ENCODE data around the gene HEXB. TPM values are rescaled to one million over a fixed set of nuclear protein-coding genes. Genes with fewer than 3 reads are reported as not detected.

The HEXB gene
- total and polyA plus RNA-seq, 2 of the 8 experiments (the other 6 are each of a cell fraction or from before 2014, with no cell fraction given): 39.7 to 69.2 TPM

- ChIA-PET CTCF (ENCODE audit: partially characterized antibody) (interaction anchor here (1.4 to 1.6 kb wide), 2 partner anchors 17 to 180 kb away, joined by 3 to 4 read pairs; no protein-coding TSS in a partner anchor), POLR2A (ENCODE audit: partially characterized antibody) (interaction anchor here (1.1 kb wide), 1 partner anchor 36 kb away, joined by 3 read pairs; no protein-coding TSS in a partner anchor)
- no peak overlapping the region for H2BK15ac ChIP-seq (ENCODE audit: low read length)
- H4K91ac ChIP-seq (replicated peaks; ENCODE audit: insufficient read length, low read length): no peak overlapping the region
- H2BK120ac ChIP-seq (replicated peaks; ENCODE audit: low read depth, low read length): no peak overlapping the region
- no peak overlapping the region for H2BK20ac ChIP-seq (ENCODE audit: low read length)
- H3K4me1 ChIP-seq (replicated peaks in 1 of 4; ENCODE audit: control insufficient read depth in 3 of 4, insufficient read depth in 4 of 4, low read length in 3 of 4): no peaks in the 10 kb centered on the region
- no peak overlapping the region for H3K4ac ChIP-seq (replicated peaks; ENCODE audit: insufficient read length, low read depth, low read length)
- no peak overlapping the region for H4K5ac ChIP-seq (ENCODE audit: insufficient read length, low read depth, low read length)
- H3K79me1 ChIP-seq (ENCODE audit: low read depth, low read length): no peaks in the 10 kb centered on the region
- H3K18ac ChIP-seq (ENCODE audit: extremely low read depth, low read length): no peak overlapping the region
- H3K79me2 ChIP-seq (ENCODE audit: control insufficient read depth in 1 of 2, insufficient read depth in 2 of 2, low read length in 2 of 2): no peaks in the 10 kb centered on the region
- TF ChIP-seq E2F6 (IDR thresholded peaks at IDR 0.05) (no peak), SIRT6 (IDR thresholded peaks at IDR 0.05; ENCODE audit: low read length) (no peak), HDAC2 (IDR thresholded peaks at IDR 0.05; ENCODE audit: borderline replicate concordance in 1 of 2, low read depth in 2 of 2, low read length in 2 of 2) (no peak), JUN (IDR thresholded peaks at IDR 0.05; ENCODE audit: low read depth, low read length) (no peak), TBP (IDR thresholded peaks at IDR 0.05; ENCODE audit: low read depth, low read length) (no peak), TAF7 (optimal IDR thresholded peaks at IDR 0.05; ENCODE audit: borderline replicate concordance, low read depth, low read length) (no peak), MAX (IDR thresholded peaks at IDR 0.05) (no peak), FOSL1 (IDR thresholded peaks at IDR 0.05; ENCODE audit: insufficient read depth, low read depth, low read length) (no peak), POLR2AphosphoS5 (IDR thresholded peaks at IDR 0.05; ENCODE audit: low read depth, low read length) (no peak)
- no peak overlapping the region for H3K4me3 ChIP-seq (ENCODE audit: extremely low read depth in 1 of 4, insufficient read depth in 2 of 4, low read depth in 3 of 4, low read length in 4 of 4)
- H3K9ac ChIP-seq (replicated peaks in 1 of 4; ENCODE audit: extremely low read depth in 1 of 4, low read depth in 3 of 4, low read length in 3 of 4): no peak overlapping the region
- H3K27me3 ChIP-seq (replicated peaks in 1 of 4; ENCODE audit: control insufficient read depth in 3 of 4, extremely low read depth in 1 of 4, insufficient read depth in 3 of 4, low read length in 3 of 4): no peaks in the 10 kb centered on the region
- H3K56ac ChIP-seq (replicated peaks; ENCODE audit: insufficient read length, low read depth, low read length): no peak overlapping the region
- no peak overlapping the region for H2AFZ ChIP-seq (ENCODE audit: low read length)
- no peak overlapping the region for H3K27ac ChIP-seq (ENCODE audit: low read depth, low read length)
- WGBS, 2 experiments (ENCODE audit: extremely low coverage in 1 of 2, insufficient coverage in 1 of 2, insufficient read length in 1 of 2, insufficient replicate concordance in 2 of 2, low coverage in 1 of 2, low lambda C conversion rate in 2 of 2, missing lambda C conversion rate in 1 of 2): 92% methylated on average over 1 of the region's 1 CpG; no CpG with 5 or more reads in 1 of the 2 experiments
- no peak overlapping the region for H3K23ac ChIP-seq (ENCODE audit: insufficient read length)
- no peak overlapping the region for H3K4me2 ChIP-seq (ENCODE audit: insufficient read depth in 1 of 2, low read depth in 2 of 2, low read length in 2 of 2)
- no peaks in the 10 kb centered on the region for H3K23me2 ChIP-seq (ENCODE audit: low read depth, low read length)
- no peak overlapping the region for H3K14ac ChIP-seq (ENCODE audit: insufficient read length)
- no peak overlapping the region for H2AK5ac ChIP-seq (ENCODE audit: low read depth, low read length)
- H3K9me3 ChIP-seq (ENCODE audit: insufficient read depth in 2 of 2, low read depth in 1 of 2, low read length in 1 of 2): no peaks in the 10 kb centered on the region
- no peak for FAIRE-seq
- H2BK12ac ChIP-seq (ENCODE audit: low read depth, low read length): no peak overlapping the region
- peaks cover 2 to 64% (median 19%) of the 10 kb centered on the region in 4 experiments for H3K36me3 ChIP-seq (ENCODE audit: control insufficient read depth in 2 of 4, insufficient read depth in 4 of 4, low read length in 3 of 4)
- H2BK5ac ChIP-seq (ENCODE audit: low read depth, low read length): no peak overlapping the region
- H4K20me1 ChIP-seq (replicated peaks in 1 of 2; ENCODE audit: control insufficient read depth in 1 of 2, insufficient read depth in 2 of 2, low read length in 2 of 2): no peaks in the 10 kb centered on the region
- DNase-seq (ENCODE audit: low read depth in 1 of 2, low spot score in 2 of 2): no peak
- H4K8ac ChIP-seq (ENCODE audit: extremely low read depth, insufficient read depth, low read length): no peak overlapping the region
These were observed 37.2 kb downstream of the HEXB start for GRCh38 chr5:74722271-74722670.
